GM19099 (cell line): Measurements from ENCODE around the gene COL27A1.

Experiments used
- POLR2A ChIP-seq: IDR thresholded peaks from 3 replicates; pipeline ENCODE4 v1.6.1; 2011; ENCODE audit warnings: low read depth; ENCODE audit not compliant: insufficient read length; ENCODE audit errors: extremely low read depth

Gene COL27A1

GRCh38 chr9:114209151-114209550 lies 53.8 kb downstream of the COL27A1 start:
- TF ChIP-seq POLR2A, result no peak

GRCh38 chr9:114210136-114210535 lies 54.8 kb downstream of the COL27A1 start:
- TF ChIP-seq POLR2A, result no peak

- TF ChIP-seq POLR2A, result no peak
Observed at GRCh38 chr9:114210691-114211276, 55.4 kb downstream of the COL27A1 start.

- TF ChIP-seq POLR2A, result no peak
Observed at GRCh38 chr9:114212826-114213225, 57.5 kb downstream of the COL27A1 start.

- TF ChIP-seq POLR2A, result no peak
Observed at GRCh38 chr9:114213566-114213965, 58.2 kb downstream of the COL27A1 start.

GRCh38 chr9:114214181-114214580 lies 58.8 kb downstream of the COL27A1 start:
- no peak for TF ChIP-seq POLR2A

GRCh38 chr9:114214686-114215414 lies 59.5 kb downstream of the COL27A1 start:
- no peak for TF ChIP-seq POLR2A

GRCh38 chr9:114216081-114216480 lies 60.7 kb downstream of the COL27A1 start:
- no peak for TF ChIP-seq POLR2A

- TF ChIP-seq POLR2A, result no peak
Observed at GRCh38 chr9:114216976-114217375, 61.6 kb downstream of the COL27A1 start.

GRCh38 chr9:114218264-114219120 lies 63.2 kb downstream of the COL27A1 start:
- no peak for TF ChIP-seq POLR2A

- no peak for TF ChIP-seq POLR2A
Observed at GRCh38 chr9:114220061-114220541, 64.8 kb downstream of the COL27A1 start.

GRCh38 chr9:114221706-114222465 lies 66.5 kb downstream of the COL27A1 start:
- no peak for TF ChIP-seq POLR2A

GRCh38 chr9:114223564-114224246 lies 68.4 kb downstream of the COL27A1 start:
- no peak for TF ChIP-seq POLR2A

- TF ChIP-seq POLR2A, result no peak
Observed at GRCh38 chr9:114224247-114224610, 68.9 kb downstream of the COL27A1 start.

GRCh38 chr9:114225561-114226212 lies 70.3 kb downstream of the COL27A1 start:
- no peak for TF ChIP-seq POLR2A
